AG04449 (cell line): ENCODE data around the gene COL23A1.

Experiments used
- CTCF ChIA-PET: fragments of 350-600 bp; formaldehyde crosslinking; extraction: SDS; loops from one replicate; lab custom pipeline; 2021; ENCODE audit warnings: antibody characterized with exemption; lab: Yijun Ruan, JAX
- POLR2A ChIA-PET: fragments of 400-600, 350-600 bp; formaldehyde crosslinking; extraction: SDS; loops from one replicate; lab custom pipeline; 2020; ENCODE audit warnings: antibody characterized with exemption, inconsistent platforms; lab: Yijun Ruan, JAX
- DNase-seq: peaks from one replicate; pipeline ENCODE4 v3.0.0-alpha.2; 2010; ENCODE audit warnings: low read depth, low spot score
- H3K4me3 ChIP-seq: 2 replicates; pipeline ENCODE4 v1.5.1; 2011; ENCODE audit warnings: low read depth, mild to moderate bottlenecking, control low read depth, low read length
- CTCF ChIP-seq: IDR thresholded peaks from one replicate; pipeline ENCODE4 v1.5.1; 2011; ENCODE audit warnings: mild to moderate bottlenecking, moderate library complexity, low read length, control low read depth, inconsistent platforms; ENCODE audit not compliant: insufficient read depth; ENCODE audit errors: missing control alignments

The COL23A1 gene

GRCh38 chr5:178336889-178337288 is 253.3 kb downstream of the COL23A1 start:
- TF ChIP-seq CTCF, result no peak
- POLR2A ChIA-PET, result no interaction called here
- no peak for DNase-seq
- CTCF ChIA-PET, result no interaction called here
- H3K4me3 ChIP-seq, result no peak overlapping the region

GRCh38 chr5:178335302-178336030 is 254.7 kb downstream of the COL23A1 start:
- no peak overlapping the region for H3K4me3 ChIP-seq
- DNase-seq, result no peak
- ChIA-PET CTCF (no interaction called here), POLR2A (no interaction called here)
- no peak for TF ChIP-seq CTCF

- no peak overlapping the region for H3K4me3 ChIP-seq
- TF ChIP-seq CTCF, result no peak
- ChIA-PET POLR2A (no interaction called here), CTCF (no interaction called here)
- no peak for DNase-seq
These were observed 255.3 kb downstream of the COL23A1 start for GRCh38 chr5:178334861-178335260.

GRCh38 chr5:178333821-178334481 is 256.2 kb downstream of the COL23A1 start:
- no peak overlapping the region for H3K4me3 ChIP-seq
- ChIA-PET POLR2A (no interaction called here), CTCF (no interaction called here)
- TF ChIP-seq CTCF, result no peak
- no peak for DNase-seq

GRCh38 chr5:178332210-178332641 is 258.0 kb downstream of the COL23A1 start:
- H3K4me3 ChIP-seq, result no peak overlapping the region
- DNase-seq, result no peak
- ChIA-PET CTCF (no interaction called here), POLR2A (no interaction called here)
- no peak for TF ChIP-seq CTCF

- no peak for DNase-seq
- ChIA-PET CTCF (no interaction called here), POLR2A (no interaction called here)
- no peak overlapping the region for H3K4me3 ChIP-seq
- TF ChIP-seq CTCF, result no peak
These were observed 258.6 kb downstream of the COL23A1 start for GRCh38 chr5:178331491-178331996.
